Bronchial epithelial cell (primary cell): ENCODE data around the gene SERPINB2. TPM values are rescaled to one million over a fixed set of nuclear protein-coding genes. Genes with fewer than 3 reads are reported as not detected.

Experiments
- DNase-seq: peaks from one replicate; pipeline ENCODE4 v3.0.0-alpha.2; 2010; ENCODE audit warnings: low read depth
- FAIRE-seq: peaks from 2 replicates; lab custom pipeline; 2011; peaks lifted over from hg19 to GRCh38; lab: Jason Lieb, UNC
- H3K27me3 ChIP-seq: 2 replicates; pipeline ENCODE4 v1.5.1; 2011; ENCODE audit warnings: low read length; ENCODE audit not compliant: control insufficient read depth, insufficient read depth
- H3K36me3 ChIP-seq: 2 replicates; pipeline ENCODE4 v1.5.1; 2011; ENCODE audit warnings: low read length; ENCODE audit not compliant: control insufficient read depth, insufficient read depth
- H3K4me3 ChIP-seq: 2 replicates; pipeline ENCODE4 v1.5.1; 2011; ENCODE audit warnings: mild to moderate bottlenecking, low read depth, low read length, control low read depth
- CTCF ChIP-seq: IDR thresholded peaks from 2 replicates; pipeline ENCODE4 v1.5.1; 2011; ENCODE audit warnings: mild to moderate bottlenecking, moderate library complexity, low read length, control low read depth, inconsistent platforms; ENCODE audit not compliant: insufficient read depth, severe bottlenecking
- total RNA-seq: library from RNA; depleted of rRNA; stranded (reverse); fragments of >200 nt; gene quantifications from 2 replicates; pipeline ENCODE4 v1.2.1, GENCODE V29; 2014

Gene SERPINB2
- total RNA-seq = 50.5 and 64.6 TPM in 2 replicates

- Histone ChIP-seq H3K27me3 (no peaks in the 10 kb centered on the region), H3K4me3 (peak within 1 kb of the TSS; percentile 29), H3K36me3 (peaks cover 7% of the 10 kb centered on the region)
- peak; percentile 97 for DNase-seq
- FAIRE-seq = no peak
- TF ChIP-seq CTCF = no peak
These were observed at the start of gene SERPINB2 for GRCh38 chr18:63887424-63887823. Gene SERPINB2, plus strand, starts transcription at chr18:63887705. Its CDS starts 3,740 bp downstream, at chr18:63891445.

GRCh38 chr18:63843008-63843407 is 44.5 kb upstream of the SERPINB2 start:
- FAIRE-seq (no peak), DNase-seq (no peak)
- no peak for TF ChIP-seq CTCF

GRCh38 chr18:63844254-63844653 is 43.3 kb upstream of the SERPINB2 start:
- peak; percentile 40 for TF ChIP-seq CTCF
- H3K4me3 ChIP-seq = no peak overlapping the region
- FAIRE-seq (no peak), DNase-seq (peak; percentile 68)
- no peaks in the 10 kb centered on the region for H3K36me3 ChIP-seq
- no peaks in the 10 kb centered on the region for H3K27me3 ChIP-seq

More at GRCh38 chr18:63843008-63843407, 44.5 kb upstream of the SERPINB2 start:
- Histone ChIP-seq H3K4me3 (no peak overlapping the region), H3K27me3 (no peaks in the 10 kb centered on the region), H3K36me3 (no peaks in the 10 kb centered on the region)

- Histone ChIP-seq H3K27me3 (no peaks in the 10 kb centered on the region), H3K4me3 (no peak overlapping the region), H3K36me3 (no peaks in the 10 kb centered on the region)
- peak; percentile 78 for DNase-seq
- peak; percentile 63 for TF ChIP-seq CTCF
- no peak for FAIRE-seq
These were observed 39.3 kb upstream of the SERPINB2 start for GRCh38 chr18:63848159-63848558.

GRCh38 chr18:63850020-63850419 is 37.5 kb upstream of the SERPINB2 start:
- peak; percentile 75 for TF ChIP-seq CTCF
- no peak overlapping the region for H3K4me3 ChIP-seq
- no peaks in the 10 kb centered on the region for H3K36me3 ChIP-seq
- FAIRE-seq = no peak
- no peaks in the 10 kb centered on the region for H3K27me3 ChIP-seq
- peak; percentile 86 for DNase-seq

GRCh38 chr18:63850636-63851035 is 36.9 kb upstream of the SERPINB2 start:
- no peak for TF ChIP-seq CTCF
- FAIRE-seq = peak; percentile 66
- no peak overlapping the region for H3K4me3 ChIP-seq
- peak; percentile 82 for DNase-seq
- H3K27me3 ChIP-seq = no peaks in the 10 kb centered on the region
- H3K36me3 ChIP-seq = no peaks in the 10 kb centered on the region
